KMS-11 (cell line): ENCODE results near the gene HARBI1.

Source experiments
- H2AFZ ChIP-seq: fragments of 200-600 bp; sonication (generic); 2 replicates; pipeline ENCODE4 v1.6.1; 2016; ENCODE audit warnings: antibody characterized with exemption, mixed run types, low read depth
- H3K27ac ChIP-seq: fragments of 200-600 bp; sonication (generic); 2 replicates; pipeline ENCODE4 v1.6.1; 2016; ENCODE audit warnings: mild to moderate bottlenecking, mixed run types
- H3K27me3 ChIP-seq: fragments of 200-600 bp; sonication (generic); 2 replicates; pipeline ENCODE4 v1.6.1; 2017; ENCODE audit warnings: mild to moderate bottlenecking, low read depth, mixed run types, moderate library complexity; ENCODE audit not compliant: insufficient read depth
- H3K36me3 ChIP-seq: fragments of 200-600 bp; sonication (generic); 2 replicates; pipeline ENCODE4 v1.6.1; 2017; ENCODE audit warnings: mild to moderate bottlenecking, mixed run types; ENCODE audit not compliant: insufficient read depth
- H3K4me1 ChIP-seq: fragments of 200-600 bp; sonication (generic); 2 replicates; pipeline ENCODE4 v1.6.1; 2016; ENCODE audit warnings: mild to moderate bottlenecking, low read depth, mixed run types; ENCODE audit not compliant: poor library complexity, severe bottlenecking
- H3K4me2 ChIP-seq: fragments of 200-600 bp; sonication (generic); 2 replicates; pipeline ENCODE4 v1.7.0; 2016; ENCODE audit warnings: mild to moderate bottlenecking, mixed run types
- H3K4me3 ChIP-seq: fragments of 200-600 bp; sonication (generic); IDR thresholded peaks from 2 replicates; pipeline ENCODE4 v1.6.1; 2017; ENCODE audit warnings: low read depth, low read length, mixed read lengths; ENCODE audit not compliant: insufficient read depth
- H3K79me2 ChIP-seq: fragments of 200-600 bp; sonication (generic); 2 replicates; pipeline ENCODE4 v1.6.1; 2016; ENCODE audit warnings: low read depth, mixed run types; ENCODE audit not compliant: insufficient read depth
- H3K9ac ChIP-seq: fragments of 200-600 bp; sonication (generic); 2 replicates; pipeline ENCODE4 v1.6.1; 2016; ENCODE audit warnings: mild to moderate bottlenecking, mixed run types
- H4K20me1 ChIP-seq: fragments of 200-600 bp; sonication (generic); 2 replicates; pipeline ENCODE4 v1.6.1; 2016; ENCODE audit warnings: mild to moderate bottlenecking, mixed run types; ENCODE audit not compliant: insufficient read depth
- CTCF ChIP-seq: fragments of 200-600 bp; sonication (generic); conservative IDR thresholded peaks from 2 replicates; pipeline ENCODE4 v1.6.1; 2017; ENCODE audit warnings: low read depth, mild to moderate bottlenecking, antibody characterized with exemption, low read length, moderate library complexity, mixed read lengths

Gene HARBI1

GRCh38 chr11:46633291-46634217 lies 16.5 kb upstream of the HARBI1 start:
- H4K20me1 ChIP-seq = no peaks in the 10 kb centered on the region
- no peaks in the 10 kb centered on the region for H3K27me3 ChIP-seq
- H3K4me2 ChIP-seq = no peak overlapping the region
- H3K4me3 ChIP-seq = no peak overlapping the region
- peaks cover 2% of the 10 kb centered on the region for H3K4me1 ChIP-seq
- H3K36me3 ChIP-seq = 0 out of 2 replicates have a peak, but pooled peaks cover 5% of the 10 kb centered on the region
- no peak overlapping the region for H3K27ac ChIP-seq
- H3K9ac ChIP-seq = no peak overlapping the region
- no peaks in the 10 kb centered on the region for H3K79me2 ChIP-seq
- no peak overlapping the region for H2AFZ ChIP-seq
- TF ChIP-seq CTCF = no peak

- no peak overlapping the region for H3K4me2 ChIP-seq
- no peak overlapping the region for H3K27ac ChIP-seq
- H4K20me1 ChIP-seq = no peaks in the 10 kb centered on the region
- no peak for TF ChIP-seq CTCF
- no peak overlapping the region for H3K4me3 ChIP-seq
- H3K27me3 ChIP-seq = no peaks in the 10 kb centered on the region
- H3K36me3 ChIP-seq = 0 out of 2 replicates have a peak, but pooled peaks cover 5% of the 10 kb centered on the region
- peaks cover 5% of the 10 kb centered on the region for H3K4me1 ChIP-seq
- no peaks in the 10 kb centered on the region for H3K79me2 ChIP-seq
- no peak overlapping the region for H3K9ac ChIP-seq
- no peak overlapping the region for H2AFZ ChIP-seq
Measured at GRCh38 chr11:46632502-46632901, 15.5 kb upstream of the HARBI1 start.

GRCh38 chr11:46631676-46632075 lies 14.6 kb upstream of the HARBI1 start:
- no peaks in the 10 kb centered on the region for H3K27me3 ChIP-seq
- H3K79me2 ChIP-seq = no peaks in the 10 kb centered on the region
- H3K27ac ChIP-seq = no peak overlapping the region
- H3K4me3 ChIP-seq = no peak overlapping the region
- H3K4me2 ChIP-seq = no peak overlapping the region
- H4K20me1 ChIP-seq = no peaks in the 10 kb centered on the region
- no peak overlapping the region for H2AFZ ChIP-seq
- no peak for TF ChIP-seq CTCF
- H3K4me1 ChIP-seq = peaks cover 5% of the 10 kb centered on the region
- 0 out of 2 replicates have a peak, but pooled peaks cover 5% of the 10 kb centered on the region for H3K36me3 ChIP-seq
- no peak overlapping the region for H3K9ac ChIP-seq

GRCh38 chr11:46630237-46630636 lies 13.2 kb upstream of the HARBI1 start:
- H4K20me1 ChIP-seq = no peaks in the 10 kb centered on the region
- no peak overlapping the region for H3K27ac ChIP-seq
- H2AFZ ChIP-seq = no peak overlapping the region
- no peak for TF ChIP-seq CTCF
- H3K4me1 ChIP-seq = peaks cover 5% of the 10 kb centered on the region
- H3K79me2 ChIP-seq = no peaks in the 10 kb centered on the region; the same call in 1 of the 2 replicates
- no peaks in the 10 kb centered on the region for H3K27me3 ChIP-seq
- H3K4me3 ChIP-seq = no peak overlapping the region
- H3K4me2 ChIP-seq = no peak overlapping the region
- no peak overlapping the region for H3K9ac ChIP-seq
- 0 out of 2 replicates have a peak, but pooled peaks cover 5% of the 10 kb centered on the region for H3K36me3 ChIP-seq
